ENCODE data around the gene GALNT6.
A peak's percentile ranks its signal among the peaks of the same experiment; 100 is the strongest.

GALNT6 gene

GRCh38 chr12:51391283-51392123 is at the start of gene GALNT6:
TSS of gene GALNT6 (minus strand) at chr12:51391406. CDS start at chr12:51379781, 11,625 bp downstream.
- no peak for DNase-seq (ENCODE audit: low read depth)
- TF ChIP-seq CTCF (conservative IDR thresholded peaks at IDR 0.05; ENCODE audit: low read length), result no peak

GRCh38 chr12:51439330-51439729 is 48.1 kb upstream of the GALNT6 start:
- no peak for DNase-seq (ENCODE audit: low read depth)
- no peak for TF ChIP-seq CTCF (conservative IDR thresholded peaks at IDR 0.05; ENCODE audit: low read length)
- H3K4me3 ChIP-seq (ENCODE audit: low read length), result no peak overlapping the region

More at GRCh38 chr12:51391283-51392123, at the start of gene GALNT6:
- H3K4me3 ChIP-seq (ENCODE audit: low read length), result peak within 1 kb of the TSS; percentile 68

- DNase-seq (ENCODE audit: low read depth), result no peak
- no peak for TF ChIP-seq CTCF (conservative IDR thresholded peaks at IDR 0.05; ENCODE audit: low read length)
- no peak overlapping the region for H3K4me3 ChIP-seq (ENCODE audit: low read length)
Measured at GRCh38 chr12:51437431-51437830, 46.2 kb upstream of the GALNT6 start.

- no peak for TF ChIP-seq CTCF (conservative IDR thresholded peaks at IDR 0.05; ENCODE audit: low read length)
- H3K4me3 ChIP-seq (ENCODE audit: low read length), result no peak overlapping the region
- DNase-seq (ENCODE audit: low read depth), result no peak
Measured at GRCh38 chr12:51434305-51434704, 43.1 kb upstream of the GALNT6 start.

- DNase-seq (ENCODE audit: low read depth), result no peak
- no peak overlapping the region for H3K4me3 ChIP-seq (ENCODE audit: low read length)
- no peak for TF ChIP-seq CTCF (conservative IDR thresholded peaks at IDR 0.05; ENCODE audit: low read length)
Measured at GRCh38 chr12:51432921-51433320, 41.7 kb upstream of the GALNT6 start.

- DNase-seq (ENCODE audit: low read depth), result no peak
- no peak for TF ChIP-seq CTCF (conservative IDR thresholded peaks at IDR 0.05; ENCODE audit: low read length)
Measured at GRCh38 chr12:51430196-51430895, 39.1 kb upstream of the GALNT6 start.

More at GRCh38 chr12:51430196-51430895, 39.1 kb upstream of the GALNT6 start:
- H3K4me3 ChIP-seq (ENCODE audit: low read length), result no peak overlapping the region

Data from AG10803 (cell line).